ENCODE measurements around the gene FAM174C.
A peak's percentile ranks its signal among the peaks of the same experiment; 100 is the strongest.

FAM174C gene

GRCh38 chr19:1232652-1233072 is 42.7 kb upstream of the FAM174C start:
- H3K27me3 ChIP-seq (ENCODE audit: control insufficient read depth, insufficient read depth, low read length) = no peaks in the 10 kb centered on the region
- no peaks in the 10 kb centered on the region for H3K9me3 ChIP-seq (ENCODE audit: control insufficient read depth, insufficient read depth, low read length)
- no peaks in the 10 kb centered on the region for H3K4me1 ChIP-seq (ENCODE audit: control insufficient read depth, insufficient read depth, low read length)
- peaks cover 34% of the 10 kb centered on the region for H3K36me3 ChIP-seq (ENCODE audit: control insufficient read depth, insufficient read depth, low read length)
- no peak overlapping the region for H3K4me3 ChIP-seq (ENCODE audit: low read depth, low read length)
- no peak overlapping the region for H3K9ac ChIP-seq (ENCODE audit: low read depth, low read length)

- H3K36me3 ChIP-seq (ENCODE audit: control insufficient read depth, insufficient read depth, low read length) = peaks cover 34% of the 10 kb centered on the region
- no peak overlapping the region for H3K4me3 ChIP-seq (ENCODE audit: low read depth, low read length)
- no peaks in the 10 kb centered on the region for H3K4me1 ChIP-seq (ENCODE audit: control insufficient read depth, insufficient read depth, low read length)
- no peaks in the 10 kb centered on the region for H3K27me3 ChIP-seq (ENCODE audit: control insufficient read depth, insufficient read depth, low read length)
- H3K9me3 ChIP-seq (ENCODE audit: control insufficient read depth, insufficient read depth, low read length) = no peaks in the 10 kb centered on the region
- H3K9ac ChIP-seq (ENCODE audit: low read depth, low read length) = no peak overlapping the region
Measured at GRCh38 chr19:1233115-1233667, 42.1 kb upstream of the FAM174C start.

- Histone ChIP-seq H3K9me3 (ENCODE audit: control insufficient read depth, insufficient read depth, low read length) (no peaks in the 10 kb centered on the region), H3K4me1 (ENCODE audit: control insufficient read depth, insufficient read depth, low read length) (no peaks in the 10 kb centered on the region), H3K27me3 (ENCODE audit: control insufficient read depth, insufficient read depth, low read length) (no peaks in the 10 kb centered on the region), H3K4me3 (ENCODE audit: low read depth, low read length) (no peak overlapping the region), H3K36me3 (ENCODE audit: control insufficient read depth, insufficient read depth, low read length) (peaks cover 34% of the 10 kb centered on the region), H3K9ac (ENCODE audit: low read depth, low read length) (no peak overlapping the region)
Measured at GRCh38 chr19:1234051-1234954, 41.0 kb upstream of the FAM174C start.

GRCh38 chr19:1234955-1235380 is 40.4 kb upstream of the FAM174C start:
- H3K9ac ChIP-seq (ENCODE audit: low read depth, low read length) = no peak overlapping the region
- no peaks in the 10 kb centered on the region for H3K27me3 ChIP-seq (ENCODE audit: control insufficient read depth, insufficient read depth, low read length)
- H3K36me3 ChIP-seq (ENCODE audit: control insufficient read depth, insufficient read depth, low read length) = peaks cover 34% of the 10 kb centered on the region
- no peaks in the 10 kb centered on the region for H3K9me3 ChIP-seq (ENCODE audit: control insufficient read depth, insufficient read depth, low read length)
- H3K4me3 ChIP-seq (ENCODE audit: low read depth, low read length) = no peak overlapping the region
- H3K4me1 ChIP-seq (ENCODE audit: control insufficient read depth, insufficient read depth, low read length) = no peaks in the 10 kb centered on the region

GRCh38 chr19:1235625-1236538 is 39.4 kb upstream of the FAM174C start:
- H3K9ac ChIP-seq (ENCODE audit: low read depth, low read length) = peak overlapping the region; percentile 24
- H3K4me3 ChIP-seq (ENCODE audit: low read depth, low read length) = peak overlapping the region; percentile 46
- H3K36me3 ChIP-seq (ENCODE audit: control insufficient read depth, insufficient read depth, low read length) = peaks cover 34% of the 10 kb centered on the region
- H3K9me3 ChIP-seq (ENCODE audit: control insufficient read depth, insufficient read depth, low read length) = no peaks in the 10 kb centered on the region
- no peaks in the 10 kb centered on the region for H3K4me1 ChIP-seq (ENCODE audit: control insufficient read depth, insufficient read depth, low read length)
- H3K27me3 ChIP-seq (ENCODE audit: control insufficient read depth, insufficient read depth, low read length) = no peaks in the 10 kb centered on the region

GRCh38 chr19:1236576-1236975 is 38.8 kb upstream of the FAM174C start:
- Histone ChIP-seq H3K9me3 (ENCODE audit: control insufficient read depth, insufficient read depth, low read length) (no peaks in the 10 kb centered on the region), H3K4me3 (ENCODE audit: low read depth, low read length) (peak overlapping the region; percentile 68), H3K4me1 (ENCODE audit: control insufficient read depth, insufficient read depth, low read length) (no peaks in the 10 kb centered on the region), H3K27me3 (ENCODE audit: control insufficient read depth, insufficient read depth, low read length) (no peaks in the 10 kb centered on the region), H3K9ac (ENCODE audit: low read depth, low read length) (peak overlapping the region; percentile 24), H3K36me3 (ENCODE audit: control insufficient read depth, insufficient read depth, low read length) (peaks cover 34% of the 10 kb centered on the region)

GRCh38 chr19:1237027-1237659 is 38.2 kb upstream of the FAM174C start:
- H3K4me1 ChIP-seq (ENCODE audit: control insufficient read depth, insufficient read depth, low read length) = no peaks in the 10 kb centered on the region
- no peaks in the 10 kb centered on the region for H3K27me3 ChIP-seq (ENCODE audit: control insufficient read depth, insufficient read depth, low read length)
- peak overlapping the region; percentile 24 for H3K9ac ChIP-seq (ENCODE audit: low read depth, low read length)
- H3K9me3 ChIP-seq (ENCODE audit: control insufficient read depth, insufficient read depth, low read length) = no peaks in the 10 kb centered on the region
- H3K4me3 ChIP-seq (ENCODE audit: low read depth, low read length) = peak overlapping the region; percentile 68
- peaks cover 31% of the 10 kb centered on the region for H3K36me3 ChIP-seq (ENCODE audit: control insufficient read depth, insufficient read depth, low read length)

GRCh38 chr19:1237754-1238368 is 37.5 kb upstream of the FAM174C start, which contains the start of gene CBARP:
Gene CBARP, minus strand, starts transcription at chr19:1238005. Its CDS starts 1,905 bp downstream, at chr19:1236100.
- H3K9ac ChIP-seq (ENCODE audit: low read depth, low read length) = peak within 1 kb of the TSS; percentile 24

GRCh38 chr19:1238369-1239303 is 36.7 kb upstream of the FAM174C start:
- Histone ChIP-seq H3K4me3 (ENCODE audit: low read depth, low read length) (peak overlapping the region; percentile 50), H3K36me3 (ENCODE audit: control insufficient read depth, insufficient read depth, low read length) (peaks cover 21% of the 10 kb centered on the region), H3K4me1 (ENCODE audit: control insufficient read depth, insufficient read depth, low read length) (no peaks in the 10 kb centered on the region), H3K9ac (ENCODE audit: low read depth, low read length) (no peak overlapping the region), H3K27me3 (ENCODE audit: control insufficient read depth, insufficient read depth, low read length) (no peaks in the 10 kb centered on the region), H3K9me3 (ENCODE audit: control insufficient read depth, insufficient read depth, low read length) (no peaks in the 10 kb centered on the region)

More at GRCh38 chr19:1237754-1238368, 37.5 kb upstream of the FAM174C start, which contains the start of gene CBARP:
- Histone ChIP-seq H3K9me3 (ENCODE audit: control insufficient read depth, insufficient read depth, low read length) (no peaks in the 10 kb centered on the region), H3K4me1 (ENCODE audit: control insufficient read depth, insufficient read depth, low read length) (no peaks in the 10 kb centered on the region), H3K27me3 (ENCODE audit: control insufficient read depth, insufficient read depth, low read length) (no peaks in the 10 kb centered on the region), H3K36me3 (ENCODE audit: control insufficient read depth, insufficient read depth, low read length) (peaks cover 25% of the 10 kb centered on the region), H3K4me3 (ENCODE audit: low read depth, low read length) (peak within 1 kb of the TSS; percentile 68)

- Histone ChIP-seq H3K9me3 (ENCODE audit: control insufficient read depth, insufficient read depth, low read length) (no peaks in the 10 kb centered on the region), H3K9ac (ENCODE audit: low read depth, low read length) (no peak overlapping the region), H3K4me3 (ENCODE audit: low read depth, low read length) (peak overlapping the region; percentile 49), H3K36me3 (ENCODE audit: control insufficient read depth, insufficient read depth, low read length) (peaks cover 13% of the 10 kb centered on the region), H3K27me3 (ENCODE audit: control insufficient read depth, insufficient read depth, low read length) (no peaks in the 10 kb centered on the region), H3K4me1 (ENCODE audit: control insufficient read depth, insufficient read depth, low read length) (no peaks in the 10 kb centered on the region)
Measured at GRCh38 chr19:1239420-1239795, 35.9 kb upstream of the FAM174C start.

Measured in iPS-15b (cell line).